ENCODE results near the gene PEX26. TPM values are rescaled to one million over a fixed set of nuclear protein-coding genes. Genes with fewer than 3 reads are reported as not detected.
A peak's percentile ranks its signal among the peaks of the same experiment; 100 is the strongest.

Gene PEX26
- total and polyA plus RNA-seq, 2 of the 13 experiments (the other 11 are each of a cell fraction or from before 2014, with no cell fraction given), result 10.6 to 25.1 TPM

DNA sequence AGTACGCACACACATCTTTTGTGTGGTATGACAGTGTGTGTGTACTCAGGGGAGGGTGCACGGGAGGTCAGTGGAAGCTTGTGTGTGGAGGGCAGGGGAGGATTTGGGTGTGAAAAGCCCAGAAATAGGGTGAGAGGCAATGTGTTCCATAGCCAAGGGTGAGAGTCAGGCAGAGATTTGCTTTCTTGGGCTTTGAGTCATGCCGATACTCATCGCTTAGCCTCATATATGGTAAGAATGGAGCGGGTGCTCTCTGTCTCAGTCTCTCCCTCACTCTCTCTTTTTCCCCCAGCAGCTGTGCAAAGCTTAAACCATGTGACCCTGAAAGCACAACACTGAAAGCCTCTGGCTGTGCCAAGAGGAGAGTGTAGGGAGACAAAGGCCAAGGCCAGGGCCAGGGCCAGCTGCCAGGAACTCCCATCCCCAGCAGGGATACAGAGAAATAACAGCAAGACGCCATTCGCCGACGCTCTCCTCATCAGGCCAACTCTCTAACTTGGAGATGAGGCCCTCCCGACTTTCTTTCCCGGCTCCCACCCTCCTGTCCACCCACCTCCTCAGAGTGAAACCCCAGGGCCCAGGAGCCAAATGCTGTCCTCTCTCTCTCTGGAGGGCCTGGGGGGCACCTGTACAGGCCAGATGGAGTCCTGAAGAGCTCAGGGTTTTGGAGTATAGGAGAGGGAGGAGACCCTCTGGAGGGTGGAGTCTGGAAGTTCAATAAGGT lies 33.1 kb upstream of the PEX26 start (continued):
- TF ChIP-seq, protein P1, sequence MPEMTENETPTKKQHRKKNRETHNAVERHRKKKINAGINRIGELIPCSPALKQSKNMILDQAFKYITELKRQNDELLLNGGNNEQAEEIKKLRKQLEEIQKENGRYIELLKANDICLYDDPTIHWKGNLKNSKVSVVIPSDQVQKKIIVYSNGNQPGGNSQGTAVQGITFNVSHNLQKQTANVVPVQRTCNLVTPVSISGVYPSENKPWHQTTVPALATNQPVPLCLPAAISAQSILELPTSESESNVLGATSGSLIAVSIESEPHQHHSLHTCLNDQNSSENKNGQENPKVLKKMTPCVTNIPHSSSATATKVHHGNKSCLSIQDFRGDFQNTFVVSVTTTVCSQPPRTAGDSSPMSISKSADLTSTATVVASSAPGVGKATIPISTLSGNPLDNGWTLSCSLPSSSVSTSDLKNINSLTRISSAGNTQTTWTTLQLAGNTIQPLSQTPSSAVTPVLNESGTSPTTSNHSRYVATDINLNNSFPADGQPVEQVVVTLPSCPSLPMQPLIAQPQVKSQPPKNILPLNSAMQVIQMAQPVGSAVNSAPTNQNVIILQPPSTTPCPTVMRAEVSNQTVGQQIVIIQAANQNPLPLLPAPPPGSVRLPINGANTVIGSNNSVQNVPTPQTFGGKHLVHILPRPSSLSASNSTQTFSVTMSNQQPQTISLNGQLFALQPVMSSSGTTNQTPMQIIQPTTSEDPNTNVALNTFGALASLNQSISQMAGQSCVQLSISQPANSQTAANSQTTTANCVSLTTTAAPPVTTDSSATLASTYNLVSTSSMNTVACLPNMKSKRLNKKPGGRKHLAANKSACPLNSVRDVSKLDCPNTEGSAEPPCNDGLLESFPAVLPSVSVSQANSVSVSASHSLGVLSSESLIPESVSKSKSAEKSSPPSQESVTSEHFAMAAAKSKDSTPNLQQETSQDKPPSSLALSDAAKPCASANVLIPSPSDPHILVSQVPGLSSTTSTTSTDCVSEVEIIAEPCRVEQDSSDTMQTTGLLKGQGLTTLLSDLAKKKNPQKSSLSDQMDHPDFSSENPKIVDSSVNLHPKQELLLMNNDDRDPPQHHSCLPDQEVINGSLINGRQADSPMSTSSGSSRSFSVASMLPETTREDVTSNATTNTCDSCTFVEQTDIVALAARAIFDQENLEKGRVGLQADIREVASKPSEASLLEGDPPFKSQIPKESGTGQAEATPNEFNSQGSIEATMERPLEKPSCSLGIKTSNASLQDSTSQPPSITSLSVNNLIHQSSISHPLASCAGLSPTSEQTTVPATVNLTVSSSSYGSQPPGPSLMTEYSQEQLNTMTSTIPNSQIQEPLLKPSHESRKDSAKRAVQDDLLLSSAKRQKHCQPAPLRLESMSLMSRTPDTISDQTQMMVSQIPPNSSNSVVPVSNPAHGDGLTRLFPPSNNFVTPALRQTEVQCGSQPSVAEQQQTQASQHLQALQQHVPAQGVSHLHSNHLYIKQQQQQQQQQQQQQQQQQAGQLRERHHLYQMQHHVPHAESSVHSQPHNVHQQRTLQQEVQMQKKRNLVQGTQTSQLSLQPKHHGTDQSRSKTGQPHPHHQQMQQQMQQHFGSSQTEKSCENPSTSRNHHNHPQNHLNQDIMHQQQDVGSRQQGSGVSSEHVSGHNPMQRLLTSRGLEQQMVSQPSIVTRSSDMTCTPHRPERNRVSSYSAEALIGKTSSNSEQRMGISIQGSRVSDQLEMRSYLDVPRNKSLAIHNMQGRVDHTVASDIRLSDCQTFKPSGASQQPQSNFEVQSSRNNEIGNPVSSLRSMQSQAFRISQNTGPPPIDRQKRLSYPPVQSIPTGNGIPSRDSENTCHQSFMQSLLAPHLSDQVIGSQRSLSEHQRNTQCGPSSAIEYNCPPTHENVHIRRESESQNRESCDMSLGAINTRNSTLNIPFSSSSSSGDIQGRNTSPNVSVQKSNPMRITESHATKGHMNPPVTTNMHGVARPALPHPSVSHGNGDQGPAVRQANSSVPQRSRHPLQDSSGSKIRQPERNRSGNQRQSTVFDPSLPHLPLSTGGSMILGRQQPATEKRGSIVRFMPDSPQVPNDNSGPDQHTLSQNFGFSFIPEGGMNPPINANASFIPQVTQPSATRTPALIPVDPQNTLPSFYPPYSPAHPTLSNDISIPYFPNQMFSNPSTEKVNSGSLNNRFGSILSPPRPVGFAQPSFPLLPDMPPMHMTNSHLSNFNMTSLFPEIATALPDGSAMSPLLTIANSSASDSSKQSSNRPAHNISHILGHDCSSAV (CRISPR knock-in tag; IDR thresholded peaks at IDR 0.05; ENCODE audit: borderline replicate concordance), result no peak
- no peak for TF ChIP-seq ZNF850 (CRISPR knock-in tag; conservative IDR thresholded peaks at IDR 0.05)
- TF ChIP-seq, protein P2, sequence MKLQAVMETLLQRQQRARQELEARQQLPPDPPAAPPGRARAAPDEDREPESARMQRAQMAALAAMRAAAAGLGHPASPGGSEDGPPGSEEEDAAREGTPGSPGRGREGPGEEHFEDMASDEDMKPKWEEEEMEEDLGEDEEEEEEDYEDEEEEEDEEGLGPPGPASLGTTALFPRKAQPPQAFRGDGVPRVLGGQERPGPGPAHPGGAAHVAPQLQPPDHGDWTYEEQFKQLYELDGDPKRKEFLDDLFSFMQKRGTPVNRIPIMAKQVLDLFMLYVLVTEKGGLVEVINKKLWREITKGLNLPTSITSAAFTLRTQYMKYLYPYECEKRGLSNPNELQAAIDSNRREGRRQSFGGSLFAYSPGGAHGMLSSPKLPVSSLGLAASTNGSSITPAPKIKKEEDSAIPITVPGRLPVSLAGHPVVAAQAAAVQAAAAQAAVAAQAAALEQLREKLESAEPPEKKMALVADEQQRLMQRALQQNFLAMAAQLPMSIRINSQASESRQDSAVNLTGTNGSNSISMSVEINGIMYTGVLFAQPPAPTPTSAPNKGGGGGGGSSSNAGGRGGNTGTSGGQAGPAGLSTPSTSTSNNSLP (IDR thresholded peaks at IDR 0.05; ENCODE audit: low read depth, low read length), result no peak
- TF ChIP-seq KMT2B (CRISPR knock-in tag; IDR thresholded peaks at IDR 0.05), result peak; percentile 61; the same call in 1 of the 2 replicates
- TF ChIP-seq, protein P3, sequence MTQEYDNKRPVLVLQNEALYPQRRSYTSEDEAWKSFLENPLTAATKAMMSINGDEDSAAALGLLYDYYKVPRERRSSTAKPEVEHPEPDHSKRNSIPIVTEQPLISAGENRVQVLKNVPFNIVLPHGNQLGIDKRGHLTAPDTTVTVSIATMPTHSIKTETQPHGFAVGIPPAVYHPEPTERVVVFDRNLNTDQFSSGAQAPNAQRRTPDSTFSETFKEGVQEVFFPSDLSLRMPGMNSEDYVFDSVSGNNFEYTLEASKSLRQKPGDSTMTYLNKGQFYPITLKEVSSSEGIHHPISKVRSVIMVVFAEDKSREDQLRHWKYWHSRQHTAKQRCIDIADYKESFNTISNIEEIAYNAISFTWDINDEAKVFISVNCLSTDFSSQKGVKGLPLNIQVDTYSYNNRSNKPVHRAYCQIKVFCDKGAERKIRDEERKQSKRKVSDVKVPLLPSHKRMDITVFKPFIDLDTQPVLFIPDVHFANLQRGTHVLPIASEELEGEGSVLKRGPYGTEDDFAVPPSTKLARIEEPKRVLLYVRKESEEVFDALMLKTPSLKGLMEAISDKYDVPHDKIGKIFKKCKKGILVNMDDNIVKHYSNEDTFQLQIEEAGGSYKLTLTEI (CRISPR knock-in tag; conservative IDR thresholded peaks at IDR 0.05), result no peak
- no peak for TF ChIP-seq ZBTB42 (CRISPR knock-in tag; IDR thresholded peaks at IDR 0.05)
- TF ChIP-seq, protein P4, sequence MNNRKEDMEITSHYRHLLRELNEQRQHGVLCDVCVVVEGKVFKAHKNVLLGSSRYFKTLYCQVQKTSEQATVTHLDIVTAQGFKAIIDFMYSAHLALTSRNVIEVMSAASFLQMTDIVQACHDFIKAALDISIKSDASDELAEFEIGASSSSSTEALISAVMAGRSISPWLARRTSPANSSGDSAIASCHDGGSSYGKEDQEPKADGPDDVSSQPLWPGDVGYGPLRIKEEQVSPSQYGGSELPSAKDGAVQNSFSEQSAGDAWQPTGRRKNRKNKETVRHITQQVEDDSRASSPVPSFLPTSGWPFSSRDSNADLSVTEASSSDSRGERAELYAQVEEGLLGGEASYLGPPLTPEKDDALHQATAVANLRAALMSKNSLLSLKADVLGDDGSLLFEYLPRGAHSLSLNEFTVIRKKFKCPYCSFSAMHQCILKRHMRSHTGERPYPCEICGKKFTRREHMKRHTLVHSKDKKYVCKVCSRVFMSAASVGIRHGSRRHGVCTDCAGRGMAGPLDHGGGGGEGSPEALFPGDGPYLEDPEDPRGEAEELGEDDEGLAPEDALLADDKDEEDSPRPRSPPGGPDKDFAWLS (CRISPR knock-in tag; IDR thresholded peaks at IDR 0.05; ENCODE audit: borderline replicate concordance), result no peak
- no peak for TF ChIP-seq DPF2 (CRISPR knock-in tag; IDR thresholded peaks at IDR 0.05; ENCODE audit: borderline replicate concordance, low read depth)
- no peak for TF ChIP-seq CC2D1A (CRISPR knock-in tag; IDR thresholded peaks at IDR 0.05)
- TF ChIP-seq MBD4 (IDR thresholded peaks at IDR 0.05; ENCODE audit: borderline replicate concordance, low read length), result no peak
- TF ChIP-seq, protein P5, sequence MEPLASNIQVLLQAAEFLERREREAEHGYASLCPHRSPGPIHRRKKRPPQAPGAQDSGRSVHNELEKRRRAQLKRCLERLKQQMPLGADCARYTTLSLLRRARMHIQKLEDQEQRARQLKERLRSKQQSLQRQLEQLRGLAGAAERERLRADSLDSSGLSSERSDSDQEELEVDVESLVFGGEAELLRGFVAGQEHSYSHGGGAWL (CRISPR knock-in tag; IDR thresholded peaks at IDR 0.05), result no peak
- TF ChIP-seq HES4 (CRISPR knock-in tag; IDR thresholded peaks at IDR 0.05; ENCODE audit: borderline replicate concordance), result no peak
- TF ChIP-seq HOXA7 (CRISPR knock-in tag; IDR thresholded peaks at IDR 0.05), result no peak
